Natural killer cell (primary cell): ENCODE results near the gene AK9. TPM values are rescaled to one million over a fixed set of nuclear protein-coding genes. Genes with fewer than 3 reads are reported as not detected.

ENCODE experiments used
- ATAC-seq, 3 donors: fragments of 150-1000 bp in 2 of 3; fragments of 200-7000 bp in 1 of 3; cut with Tn5 transposase; 1 replicate in 1 of 3; 2 replicates in 2 of 3; pipeline ENCODE4 v1.10.0; 2021; ENCODE audit warnings: mild to moderate bottlenecking in 2 of 3, moderate library complexity in 2 of 3
- DNase-seq, 2 donors: peaks; one replicate each; pipeline versions ENCODE4 v3.0.0 to v3.0.0-alpha.2; 2013 to 2021; ENCODE audit warnings: mixed read lengths in 1 of 2
- H3K27ac ChIP-seq: one replicate; pipeline ENCODE4 v1.5.1; 2013; ENCODE audit warnings: mild to moderate bottlenecking, low read length
- H3K27me3 ChIP-seq: one replicate; pipeline ENCODE4 v1.6.1; 2013; ENCODE audit warnings: low read length; ENCODE audit not compliant: control insufficient read depth, insufficient read depth
- H3K36me3 ChIP-seq: one replicate; pipeline ENCODE4 v1.6.1; 2013; ENCODE audit warnings: low read length; ENCODE audit not compliant: control insufficient read depth, insufficient read depth
- H3K4me1 ChIP-seq: one replicate; pipeline ENCODE4 v1.6.1; 2013; ENCODE audit warnings: low read length; ENCODE audit not compliant: control insufficient read depth, insufficient read depth
- H3K4me3 ChIP-seq: one replicate; pipeline ENCODE4 v1.5.1; 2013; ENCODE audit warnings: low read length
- H3K9me3 ChIP-seq: one replicate; pipeline ENCODE4 v1.6.1; 2013; ENCODE audit warnings: low read length; ENCODE audit not compliant: control insufficient read depth, insufficient read depth
- H3K27ac Mint-ChIP-seq, 2 donors: one replicate each; pipeline ENCODE4 v1.8.0; 2022; ENCODE audit warnings: mild to moderate bottlenecking in 2 of 2, mixed read lengths in 2 of 2, moderate library complexity in 1 of 2
- H3K27me3 Mint-ChIP-seq, 2 donors: one replicate each; pipeline ENCODE4 v1.8.0; 2022; ENCODE audit warnings: low read depth in 2 of 2, mixed read lengths in 2 of 2
- H3K36me3 Mint-ChIP-seq: one replicate; pipeline ENCODE4 v1.8.0; 2022; ENCODE audit warnings: mixed read lengths
- H3K4me1 Mint-ChIP-seq, 2 donors: one replicate each; pipeline ENCODE4 v1.8.0; 2022; ENCODE audit warnings: mixed read lengths in 2 of 2
- H3K4me3 Mint-ChIP-seq: one replicate; pipeline ENCODE4 v1.8.0; 2022; ENCODE audit warnings: mild to moderate bottlenecking, moderate library complexity, mixed read lengths
- H3K9me3 Mint-ChIP-seq, 2 donors: one replicate each; pipeline ENCODE4 v1.8.0; 2022; ENCODE audit warnings: mixed read lengths in 2 of 2
- CTCF ChIP-seq: fragments of 200-600 bp; IDR thresholded peaks from one replicate; pipeline ENCODE4 v1.8.0; 2022; ENCODE audit warnings: antibody characterized with exemption
- WGBS: methylation state at CpG from one replicate; pipeline ENCODE4 v1.1.7; 2013; ENCODE audit warnings: missing lambda C conversion rate; ENCODE audit not compliant: insufficient coverage; 5-methylcytosine and 5-hydroxymethylcytosine counted together
- intact Hi-C: fragments of 100-400 bp; cut with micrococcal nuclease; formaldehyde crosslinking; loops from one replicate; pipeline ENCODE4 v1.14.2; 2022
- total RNA-seq, 4 donors: library from RNA; stranded (reverse); fragments of 120-200 nt in 1 of 4; gene quantifications; one replicate each; pipeline versions ENCODE4 v1.2.3 to v1.2.4, GENCODE V29; 2013 to 2022

The AK9 gene
- total RNA-seq, 3 donors from 2014 or later (not counting 1 experiment from before 2014, with no cell fraction given): 14.0 to 19.2 (median 14.2) TPM

- Histone ChIP-seq H3K27ac (no peak overlapping the region), H3K4me3 (no peak overlapping the region), H3K36me3 (peaks cover 79% of the 10 kb centered on the region), H3K4me1 (peaks cover 13% of the 10 kb centered on the region), H3K9me3 (no peaks in the 10 kb centered on the region), H3K27me3 (no peaks in the 10 kb centered on the region)
- H3K4me3 Mint-ChIP-seq: no peak overlapping the region
- no peak for DNase-seq
- ATAC-seq: peak in 1 of 3 donors; percentile 21
- H3K27me3 Mint-ChIP-seq: no peaks in the 10 kb centered on the region
- intact Hi-C loops: no loop called here
- TF ChIP-seq CTCF: no peak
- H3K27ac Mint-ChIP-seq: peak overlapping the region in 1 of 2 donors; percentile 15
- WGBS: 66% methylated on average over 5 of the region's 5 CpGs
- H3K9me3 Mint-ChIP-seq: no peaks in the 10 kb centered on the region
- peaks cover 46% of the 10 kb centered on the region for H3K36me3 Mint-ChIP-seq
- peaks cover 44 to 47% of the 10 kb centered on the region in 2 donors for H3K4me1 Mint-ChIP-seq
These were observed 219.7 kb downstream of the AK9 start for GRCh38 chr6:109471105-109471810.

- ATAC-seq (no peak), DNase-seq (no peak)
- Histone ChIP-seq H3K9me3 (no peaks in the 10 kb centered on the region), H3K27me3 (no peaks in the 10 kb centered on the region), H3K4me1 (peaks cover 13% of the 10 kb centered on the region), H3K36me3 (peaks cover 79% of the 10 kb centered on the region), H3K27ac (no peak overlapping the region), H3K4me3 (no peak overlapping the region)
- WGBS: 96% methylated on average over 5 of the region's 5 CpGs
- intact Hi-C loops: no loop called here
- peaks cover 40% of the 10 kb centered on the region for H3K36me3 Mint-ChIP-seq
- peaks cover 31 to 35% of the 10 kb centered on the region in 2 donors for H3K4me1 Mint-ChIP-seq
- no peaks in the 10 kb centered on the region for H3K9me3 Mint-ChIP-seq
- no peak overlapping the region for H3K4me3 Mint-ChIP-seq
- H3K27me3 Mint-ChIP-seq: no peaks in the 10 kb centered on the region
- no peak for TF ChIP-seq CTCF
- H3K27ac Mint-ChIP-seq: no peak overlapping the region
These were observed 221.3 kb downstream of the AK9 start for GRCh38 chr6:109469591-109470189.

- no peak for TF ChIP-seq CTCF
- WGBS: over 99% methylated on average over 6 of the region's 6 CpGs
- Histone ChIP-seq H3K36me3 (peaks cover 84% of the 10 kb centered on the region), H3K4me1 (peaks cover 13% of the 10 kb centered on the region), H3K27me3 (no peaks in the 10 kb centered on the region), H3K9me3 (no peaks in the 10 kb centered on the region), H3K27ac (no peak overlapping the region), H3K4me3 (no peak overlapping the region)
- no peaks in the 10 kb centered on the region for H3K9me3 Mint-ChIP-seq
- H3K4me3 Mint-ChIP-seq: no peak overlapping the region
- H3K36me3 Mint-ChIP-seq: peaks cover 42% of the 10 kb centered on the region
- intact Hi-C loops: no loop called here
- H3K27ac Mint-ChIP-seq: peak overlapping the region in 1 of 2 donors; percentile 9
- peaks cover 25 to 28% of the 10 kb centered on the region in 2 donors for H3K4me1 Mint-ChIP-seq
- H3K27me3 Mint-ChIP-seq: no peaks in the 10 kb centered on the region
- no peak for DNase-seq
- no peak for ATAC-seq
These were observed 223.3 kb downstream of the AK9 start for GRCh38 chr6:109467696-109468095.
